ENCODE measurements around the gene ECE1. TPM values are rescaled to one million over a fixed set of nuclear protein-coding genes. Genes with fewer than 3 reads are reported as not detected.

ECE1 gene
- total and polyA plus RNA-seq, 3 donors from 2014 or later = 66.1 to 101 (median 96.4) TPM

GRCh38 chr1:21256776-21257175, 33.5 kb downstream of the ECE1 start:
- WGBS, 2 donors = 81 to 89% methylated on average over 11 to 13 of the region's 13 CpGs
- DNase-seq = no peak

DNA sequence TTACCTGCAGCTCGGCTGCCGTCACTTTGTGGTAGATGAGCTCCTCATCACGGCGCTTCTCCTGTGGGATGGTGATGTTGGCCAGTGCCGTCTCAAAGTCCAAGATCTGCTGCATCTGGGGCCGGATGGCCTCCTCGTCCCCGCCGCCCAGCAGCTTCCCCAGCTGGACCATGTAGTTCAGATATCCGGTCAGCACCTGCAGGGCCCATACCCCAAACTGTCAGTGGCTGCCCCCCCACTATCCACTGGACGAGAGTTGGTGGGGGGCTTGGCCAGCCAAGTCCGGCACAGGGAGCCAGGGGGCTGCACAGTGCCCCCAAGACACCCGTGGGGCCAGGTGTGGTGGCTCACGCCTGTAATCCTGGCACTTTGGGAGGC, 34.3 kb downstream of the ECE1 start:
- TF ChIP-seq, protein P1, sequence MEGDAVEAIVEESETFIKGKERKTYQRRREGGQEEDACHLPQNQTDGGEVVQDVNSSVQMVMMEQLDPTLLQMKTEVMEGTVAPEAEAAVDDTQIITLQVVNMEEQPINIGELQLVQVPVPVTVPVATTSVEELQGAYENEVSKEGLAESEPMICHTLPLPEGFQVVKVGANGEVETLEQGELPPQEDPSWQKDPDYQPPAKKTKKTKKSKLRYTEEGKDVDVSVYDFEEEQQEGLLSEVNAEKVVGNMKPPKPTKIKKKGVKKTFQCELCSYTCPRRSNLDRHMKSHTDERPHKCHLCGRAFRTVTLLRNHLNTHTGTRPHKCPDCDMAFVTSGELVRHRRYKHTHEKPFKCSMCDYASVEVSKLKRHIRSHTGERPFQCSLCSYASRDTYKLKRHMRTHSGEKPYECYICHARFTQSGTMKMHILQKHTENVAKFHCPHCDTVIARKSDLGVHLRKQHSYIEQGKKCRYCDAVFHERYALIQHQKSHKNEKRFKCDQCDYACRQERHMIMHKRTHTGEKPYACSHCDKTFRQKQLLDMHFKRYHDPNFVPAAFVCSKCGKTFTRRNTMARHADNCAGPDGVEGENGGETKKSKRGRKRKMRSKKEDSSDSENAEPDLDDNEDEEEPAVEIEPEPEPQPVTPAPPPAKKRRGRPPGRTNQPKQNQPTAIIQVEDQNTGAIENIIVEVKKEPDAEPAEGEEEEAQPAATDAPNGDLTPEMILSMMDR (IDR thresholded peaks at IDR 0.05) = no peak
- no peak for TF ChIP-seq POLR2A (IDR thresholded peaks at IDR 0.05)
- Histone ChIP-seq H3K9me3 (no peaks in the 10 kb centered on the region), H3K4me3 (no peak overlapping the region), H3K36me3 (ENCODE audit: low read depth, missing control alignments) (no peaks in the 10 kb centered on the region), H3K27me3 (no peaks in the 10 kb centered on the region), H3K27ac (peak overlapping the region in 1 of 2 donors; percentile 60), H3K4me1 (peaks cover 17% of the 10 kb centered on the region)
- 91% methylated on average over 9 to 14 of the region's 14 CpGs for WGBS, 2 donors
- intact Hi-C loops (cut with DNase I; ENCODE audit: low total_unique reads) = no loop called here
- DNase-seq = no peak

More at GRCh38 chr1:21256776-21257175, 33.5 kb downstream of the ECE1 start:
- no peaks in the 10 kb centered on the region for H3K9me3 ChIP-seq
- intact Hi-C loops (cut with DNase I; ENCODE audit: low total_unique reads) = no loop called here
- no peak overlapping the region for H3K4me3 ChIP-seq
- peaks cover 25% of the 10 kb centered on the region for H3K4me1 ChIP-seq
- H3K27me3 ChIP-seq = no peaks in the 10 kb centered on the region
- TF ChIP-seq, protein P1 (IDR thresholded peaks at IDR 0.05) = no peak
- no peak for TF ChIP-seq POLR2A (IDR thresholded peaks at IDR 0.05)
- no peak overlapping the region for H3K27ac ChIP-seq
- no peaks in the 10 kb centered on the region for H3K36me3 ChIP-seq (ENCODE audit: low read depth, missing control alignments)

- DNase-seq = peak; percentile 94
- H3K36me3 ChIP-seq (ENCODE audit: low read depth, missing control alignments) = no peaks in the 10 kb centered on the region
- WGBS, 2 donors = 55 to 57% methylated on average over 9 to 11 of the region's 11 CpGs
- peaks cover 12% of the 10 kb centered on the region for H3K4me1 ChIP-seq
- TF ChIP-seq, protein P1 (IDR thresholded peaks at IDR 0.05) = peak; percentile 79 to 82 (median 79)
- TF ChIP-seq POLR2A (IDR thresholded peaks at IDR 0.05) = no peak
- H3K9me3 ChIP-seq = no peaks in the 10 kb centered on the region
- H3K27ac ChIP-seq = peak overlapping the region in 1 of 2 donors; percentile 60
- no peak overlapping the region for H3K4me3 ChIP-seq
- intact Hi-C loops (cut with DNase I; ENCODE audit: low total_unique reads) = no loop called here
- no peaks in the 10 kb centered on the region for H3K27me3 ChIP-seq
Measured at GRCh38 chr1:21255284-21255942, 34.9 kb downstream of the ECE1 start.

DNA sequence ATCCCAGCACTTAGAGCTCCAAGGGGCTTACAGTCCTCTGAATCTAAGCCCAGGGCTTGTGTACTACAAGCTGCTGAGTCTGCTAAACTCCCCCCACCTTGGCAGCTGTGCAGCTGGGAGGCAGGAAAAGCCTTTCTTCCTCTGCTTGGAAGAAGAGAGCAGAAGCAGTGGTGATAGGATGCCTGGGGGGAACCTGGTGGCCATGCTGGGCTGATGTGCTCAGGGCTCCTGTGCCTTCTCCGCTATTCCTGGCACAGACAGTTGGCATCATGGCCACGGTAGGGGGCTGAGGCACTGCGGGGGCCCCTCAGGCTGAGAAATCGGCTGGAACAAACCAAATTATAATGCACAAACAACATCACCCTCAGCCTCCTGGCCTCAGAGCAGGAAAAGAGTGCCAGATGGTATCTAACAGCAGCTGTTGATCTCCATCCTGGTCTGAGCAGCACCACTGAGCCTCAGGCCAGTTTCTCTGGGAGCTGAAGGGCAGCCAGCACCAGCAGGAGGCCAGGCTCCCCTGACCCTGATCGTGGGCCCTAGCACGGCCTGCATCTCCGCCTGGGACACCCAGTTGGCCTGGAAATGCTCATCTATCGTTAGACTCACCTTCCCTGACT, 35.8 kb downstream of the ECE1 start:
- peak; percentile 83 for DNase-seq
- no peaks in the 10 kb centered on the region for H3K36me3 ChIP-seq (ENCODE audit: low read depth, missing control alignments)
- H3K4me1 ChIP-seq = peaks cover 9% of the 10 kb centered on the region
- H3K9me3 ChIP-seq = no peaks in the 10 kb centered on the region
- WGBS, 2 donors = 44 to 50% methylated on average over 4 to 8 of the region's 8 CpGs
- no peaks in the 10 kb centered on the region for H3K27me3 ChIP-seq
- peak overlapping the region in 1 of 2 donors; percentile 60 for H3K27ac ChIP-seq
- intact Hi-C loops (cut with DNase I; ENCODE audit: low total_unique reads) = no loop called here
- no peak for TF ChIP-seq POLR2A (IDR thresholded peaks at IDR 0.05)
- TF ChIP-seq, protein P1 (IDR thresholded peaks at IDR 0.05) = no peak
- no peak overlapping the region for H3K4me3 ChIP-seq
